GM12801 (cell line): Measurements from ENCODE around the gene CNTNAP2.

Experiments
- TF ChIP-seq, protein P1 (sequence below): IDR thresholded peaks from one replicate; pipeline ENCODE4 v1.5.1; 2011; ENCODE audit warnings: control low read depth; ENCODE audit not compliant: insufficient read length; ENCODE audit errors: extremely low read depth

CNTNAP2 gene

DNA sequence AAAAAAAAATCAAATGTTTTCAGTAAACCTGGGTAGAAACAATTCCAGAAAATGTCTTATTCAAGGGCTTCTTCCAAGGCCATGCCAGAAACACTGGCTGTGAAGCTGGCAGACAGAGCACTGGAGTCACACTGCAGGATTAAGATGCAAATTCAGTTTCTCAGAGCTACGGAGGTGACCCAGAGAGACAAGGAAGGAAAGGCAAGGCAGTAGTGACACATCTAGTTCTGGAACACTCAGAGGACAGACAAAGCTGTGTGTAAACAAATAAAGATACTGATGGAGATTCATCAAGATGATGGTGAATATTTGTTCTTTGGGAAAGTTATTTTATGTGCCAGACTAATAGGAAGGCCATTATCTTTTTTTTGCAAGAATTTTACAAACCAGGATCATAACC is 1865.7 kb downstream of the CNTNAP2 start:
- TF ChIP-seq, protein P1, sequence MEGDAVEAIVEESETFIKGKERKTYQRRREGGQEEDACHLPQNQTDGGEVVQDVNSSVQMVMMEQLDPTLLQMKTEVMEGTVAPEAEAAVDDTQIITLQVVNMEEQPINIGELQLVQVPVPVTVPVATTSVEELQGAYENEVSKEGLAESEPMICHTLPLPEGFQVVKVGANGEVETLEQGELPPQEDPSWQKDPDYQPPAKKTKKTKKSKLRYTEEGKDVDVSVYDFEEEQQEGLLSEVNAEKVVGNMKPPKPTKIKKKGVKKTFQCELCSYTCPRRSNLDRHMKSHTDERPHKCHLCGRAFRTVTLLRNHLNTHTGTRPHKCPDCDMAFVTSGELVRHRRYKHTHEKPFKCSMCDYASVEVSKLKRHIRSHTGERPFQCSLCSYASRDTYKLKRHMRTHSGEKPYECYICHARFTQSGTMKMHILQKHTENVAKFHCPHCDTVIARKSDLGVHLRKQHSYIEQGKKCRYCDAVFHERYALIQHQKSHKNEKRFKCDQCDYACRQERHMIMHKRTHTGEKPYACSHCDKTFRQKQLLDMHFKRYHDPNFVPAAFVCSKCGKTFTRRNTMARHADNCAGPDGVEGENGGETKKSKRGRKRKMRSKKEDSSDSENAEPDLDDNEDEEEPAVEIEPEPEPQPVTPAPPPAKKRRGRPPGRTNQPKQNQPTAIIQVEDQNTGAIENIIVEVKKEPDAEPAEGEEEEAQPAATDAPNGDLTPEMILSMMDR = no peak

DNA sequence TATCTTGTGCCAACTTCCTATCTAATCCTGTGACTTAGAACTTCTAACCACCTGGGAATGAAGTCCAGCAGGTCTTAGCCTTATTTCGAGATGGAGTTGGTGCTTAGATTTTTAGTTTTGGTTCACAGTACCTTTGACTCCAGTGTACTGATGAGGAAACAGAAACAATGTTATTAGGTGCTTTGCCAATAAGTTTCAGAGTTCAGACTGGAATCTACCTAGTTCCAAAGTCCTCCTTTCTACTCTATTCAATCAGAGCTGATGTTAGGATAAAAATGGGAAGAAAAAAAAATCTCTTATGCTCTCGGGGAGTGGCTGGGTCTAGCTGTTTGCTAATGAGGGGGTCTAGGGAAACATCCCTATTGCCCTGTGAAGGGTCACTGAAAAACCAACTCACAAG is 1867.7 kb downstream of the CNTNAP2 start:
- TF ChIP-seq, protein P1 = no peak

DNA sequence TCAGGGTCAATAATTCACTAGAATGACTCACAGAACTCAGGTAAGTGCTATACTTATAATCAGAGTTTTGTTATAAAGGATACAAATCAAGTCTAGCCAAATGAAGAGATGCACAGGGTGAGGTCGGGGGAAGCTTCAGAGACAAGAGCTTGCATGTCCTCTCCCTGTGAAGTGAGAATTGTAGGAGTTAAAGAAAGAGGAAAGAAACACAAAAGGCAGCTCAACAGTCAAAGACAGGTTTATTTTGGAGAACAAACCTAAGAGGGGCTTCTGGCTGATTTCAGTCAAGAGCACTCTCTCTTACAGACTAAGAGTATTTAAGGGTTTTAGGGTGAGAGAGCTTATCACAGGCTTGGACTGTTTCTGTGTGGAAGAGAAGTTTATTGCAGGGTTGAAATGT is 1873.5 kb downstream of the CNTNAP2 start:
- TF ChIP-seq, protein P1 = no peak

DNA sequence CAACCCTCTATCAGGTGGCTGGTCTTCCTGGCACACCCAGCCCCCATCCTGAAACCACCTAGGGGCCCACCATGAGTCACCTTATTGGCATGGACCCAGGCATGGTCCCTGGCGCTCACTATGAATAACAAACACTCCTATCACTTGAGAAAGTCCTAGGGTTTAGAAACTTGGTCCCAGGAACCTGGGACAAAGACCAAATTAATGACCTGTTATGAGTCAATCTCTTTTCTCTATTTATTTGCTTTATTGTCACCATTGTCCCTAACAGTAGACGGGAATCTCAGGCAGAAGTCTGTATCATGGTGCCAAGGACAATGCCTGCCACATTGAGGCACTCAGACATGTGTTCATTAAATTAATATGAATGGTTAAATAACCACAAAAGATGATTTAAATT is 1874.3 kb downstream of the CNTNAP2 start:
- TF ChIP-seq, protein P1 = no peak

DNA sequence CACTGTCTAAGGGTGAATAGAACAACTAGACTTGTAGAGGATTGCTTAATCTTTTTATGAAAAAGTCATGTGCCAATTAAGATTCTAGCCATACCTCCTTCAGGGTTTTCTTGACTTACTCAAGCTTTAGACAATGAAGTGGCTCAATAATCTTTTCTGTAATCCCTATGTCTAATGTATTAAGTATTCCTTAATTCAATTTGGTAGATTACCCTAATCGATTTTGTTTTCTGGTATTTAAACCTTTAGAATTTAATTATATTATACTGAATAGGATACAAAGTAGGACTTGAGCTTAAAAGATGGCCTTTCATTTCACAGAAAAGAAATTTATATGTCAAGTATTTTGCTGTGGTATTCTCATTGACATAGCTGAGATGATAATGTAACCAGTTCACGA is 1876.1 kb downstream of the CNTNAP2 start:
- TF ChIP-seq, protein P1 = no peak

DNA sequence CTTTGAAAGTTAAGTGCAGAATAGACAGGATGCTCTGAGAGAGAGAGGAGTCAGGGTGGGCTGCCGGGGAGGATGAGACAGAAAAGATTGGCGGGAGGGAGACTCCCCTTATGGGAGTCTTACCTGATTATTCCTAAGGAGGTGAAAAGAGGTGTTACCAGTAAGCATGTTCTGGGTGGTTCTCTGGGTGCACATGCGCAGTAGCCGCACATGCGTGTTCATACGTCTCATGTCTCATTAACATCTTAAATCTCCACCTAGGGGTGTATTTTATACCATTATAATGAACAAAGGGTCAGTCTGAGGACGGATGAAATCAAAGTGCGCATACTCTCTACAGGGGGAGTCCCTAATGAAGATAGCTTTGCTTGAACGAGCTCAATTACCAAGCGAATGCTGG is 1881.0 kb downstream of the CNTNAP2 start:
- TF ChIP-seq, protein P1 = no peak

DNA sequence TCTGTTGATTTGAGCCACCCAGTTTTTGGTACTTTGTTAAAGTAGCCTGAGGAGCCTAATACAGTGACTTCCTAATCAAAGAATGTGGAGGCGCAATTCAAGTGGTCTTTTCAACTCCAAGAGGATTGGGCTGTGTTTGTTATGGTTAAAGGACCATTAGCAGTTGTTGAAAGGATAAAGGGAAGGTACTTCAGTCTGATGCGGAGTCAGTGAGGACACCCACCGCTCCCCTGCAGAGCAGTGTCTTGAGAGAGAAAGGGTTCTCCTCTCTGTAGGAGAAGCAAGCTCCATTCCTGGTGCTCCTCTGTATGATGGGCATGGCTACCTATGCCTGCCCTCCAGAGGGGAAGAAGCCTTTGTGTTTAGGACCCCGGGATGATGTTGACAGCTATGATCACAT is 1883.4 kb downstream of the CNTNAP2 start:
- TF ChIP-seq, protein P1 = no peak

DNA sequence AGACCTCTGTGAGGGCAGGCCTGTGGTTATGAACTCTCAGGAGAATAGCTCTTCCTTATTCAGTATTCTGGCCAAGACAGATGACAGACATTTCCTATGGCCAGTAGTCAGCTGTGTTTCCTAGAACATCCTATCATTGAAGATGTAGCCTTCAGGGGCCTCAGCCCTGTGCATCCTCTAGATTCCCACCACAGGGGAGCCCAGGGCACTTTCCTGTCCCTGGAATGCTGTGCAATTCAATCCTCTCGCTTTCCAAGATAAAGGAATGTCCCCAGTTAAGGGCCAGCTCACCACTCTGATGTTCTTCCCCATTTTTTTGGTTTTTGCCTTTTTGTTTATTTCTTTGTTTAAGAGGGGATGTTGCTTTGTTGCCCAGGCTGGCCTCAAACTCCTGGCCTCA is 1895.2 kb downstream of the CNTNAP2 start:
- TF ChIP-seq, protein P1 = no peak
